GM23248 (cell line): ENCODE data around the gene TIRAP. TPM values are rescaled to one million over a fixed set of nuclear protein-coding genes. Genes with fewer than 3 reads are reported as not detected.
A peak's percentile ranks its signal among the peaks of the same experiment; 100 is the strongest.

Experiments
- DNase-seq: peaks from one replicate; pipeline ENCODE4 v3.0.0-alpha.2; 2015
- H2AFZ ChIP-seq: fragments of 200-600 bp; sonication (generic); 2 replicates; pipeline ENCODE4 v1.6.1; 2016; ENCODE audit warnings: antibody characterized with exemption
- H3F3A ChIP-seq: fragments of 200-600 bp; sonication (generic); 2 replicates; pipeline ENCODE4 v1.6.1; 2016; ENCODE audit warnings: mild to moderate bottlenecking, antibody characterized with exemption, mixed run types; ENCODE audit not compliant: insufficient read depth
- H3K27ac ChIP-seq: fragments of 200-600 bp; sonication (generic); 2 replicates; pipeline ENCODE4 v1.5.1; 2016; ENCODE audit warnings: mild to moderate bottlenecking
- H3K27me3 ChIP-seq: fragments of 200-600 bp; sonication (generic); replicated peaks from 2 replicates; pipeline ENCODE4 v1.6.1; 2016; ENCODE audit warnings: mild to moderate bottlenecking; ENCODE audit not compliant: insufficient read depth
- H3K36me3 ChIP-seq: fragments of 200-600 bp; sonication (generic); 2 replicates; pipeline ENCODE4 v1.6.1; 2016; ENCODE audit warnings: low read depth, mild to moderate bottlenecking
- H3K4me1 ChIP-seq: fragments of 200-600 bp; sonication (generic); 2 replicates; pipeline ENCODE4 v1.6.1; 2016; ENCODE audit warnings: mild to moderate bottlenecking; ENCODE audit not compliant: insufficient read depth
- H3K4me2 ChIP-seq: fragments of 200-600 bp; sonication (generic); one replicate; pipeline ENCODE4 v1.6.1; 2016; ENCODE audit warnings: mild to moderate bottlenecking; ENCODE audit not compliant: unreplicated experiment
- H3K4me3 ChIP-seq: fragments of 200-600 bp; sonication (generic); 2 replicates; pipeline ENCODE4 v1.5.1; 2016; ENCODE audit warnings: mild to moderate bottlenecking
- H3K79me2 ChIP-seq: fragments of 200-600 bp; sonication (generic); 2 replicates; pipeline ENCODE4 v1.6.1; 2016; ENCODE audit warnings: mild to moderate bottlenecking; ENCODE audit not compliant: insufficient read depth
- H3K9ac ChIP-seq: fragments of 200-600 bp; sonication (generic); 2 replicates; pipeline ENCODE4 v1.6.1; 2016; ENCODE audit warnings: mild to moderate bottlenecking
- H3K9me2 ChIP-seq: fragments of 200-600 bp; sonication (generic); 2 replicates; pipeline ENCODE4 v1.6.1; 2016; ENCODE audit warnings: mixed run types, mild to moderate bottlenecking, moderate library complexity; ENCODE audit not compliant: insufficient read depth
- H3K9me3 ChIP-seq: fragments of 200-600 bp; sonication (generic); one replicate; pipeline ENCODE4 v1.6.1; 2017; ENCODE audit warnings: low read depth
- H4K20me1 ChIP-seq: fragments of 200-600 bp; sonication (generic); 2 replicates; pipeline ENCODE4 v1.6.0; 2016; ENCODE audit not compliant: insufficient read depth
- EZH2 ChIP-seq: fragments of 200-600 bp; sonication (generic); IDR thresholded peaks from 2 replicates; pipeline ENCODE4 v1.6.1; 2018; ENCODE audit warnings: antibody characterized with exemption, mild to moderate bottlenecking; ENCODE audit not compliant: insufficient read depth, poor library complexity, severe bottlenecking
- EZH2phosphoT487 ChIP-seq: fragments of 200-600 bp; sonication (generic); IDR thresholded peaks from 2 replicates; pipeline ENCODE4 v1.6.1; 2018; ENCODE audit warnings: antibody characterized with exemption, moderate library complexity, mild to moderate bottlenecking, low read depth; ENCODE audit not compliant: insufficient read depth
- WGBS, 2 experiments: methylation state at CpG; one replicate each; pipeline ENCODE4 v1.1.6; 2015 to 2017; ENCODE audit warnings: low lambda C conversion rate in 2 of 2, low coverage in 1 of 2; ENCODE audit errors: missing lambda C conversion rate in 2 of 2; 5-methylcytosine and 5-hydroxymethylcytosine counted together
- in situ Hi-C: fragments of 300-500 bp; cut with MboI; formaldehyde crosslinking; loops from 2 replicates; pipeline ENCODE4 v1.15.0; 2020
- polyA plus RNA-seq: library from polyadenylated mRNA; unstranded; fragments of >200 nt; fragmentation: Nextera tagmentation; extraction: Ambion mirVana; gene quantifications from 2 replicates; pipeline ENCODE4 v1.2.1, GENCODE V29; 2016
- total RNA-seq: library from RNA; depleted of rRNA; stranded (reverse); fragments of >200 nt; shearing (Covaris generic); gene quantifications from 2 replicates; pipeline ENCODE4 v1.2.3, GENCODE V29; 2014

The TIRAP gene
- total and polyA plus RNA-seq, 2 experiments from 2014 or later: 2.8 to 3.8 TPM

DNA sequence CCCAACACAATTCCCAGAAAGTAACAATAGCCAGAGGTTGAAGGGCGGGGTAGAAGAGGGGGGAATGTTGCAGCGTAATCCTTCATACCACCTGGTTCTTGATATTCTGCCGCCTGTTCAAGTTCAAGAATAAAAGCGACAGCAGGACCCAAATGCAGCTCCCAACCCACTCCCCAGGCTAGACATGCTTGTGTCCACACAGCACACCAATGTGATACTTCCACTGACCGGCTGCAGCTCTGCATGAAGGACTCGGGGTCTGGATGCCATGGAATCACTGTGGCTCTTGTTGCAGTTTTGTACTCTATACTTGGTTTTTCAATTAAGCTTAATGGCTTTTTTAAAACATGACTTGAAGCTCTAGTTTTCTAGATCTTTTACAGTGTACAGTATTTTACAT, 20.7 kb upstream of the TIRAP start:
- H3K36me3 ChIP-seq: peaks cover 65% of the 10 kb centered on the region
- H4K20me1 ChIP-seq: no peaks in the 10 kb centered on the region; the same call in 1 of the 2 replicates

DNA sequence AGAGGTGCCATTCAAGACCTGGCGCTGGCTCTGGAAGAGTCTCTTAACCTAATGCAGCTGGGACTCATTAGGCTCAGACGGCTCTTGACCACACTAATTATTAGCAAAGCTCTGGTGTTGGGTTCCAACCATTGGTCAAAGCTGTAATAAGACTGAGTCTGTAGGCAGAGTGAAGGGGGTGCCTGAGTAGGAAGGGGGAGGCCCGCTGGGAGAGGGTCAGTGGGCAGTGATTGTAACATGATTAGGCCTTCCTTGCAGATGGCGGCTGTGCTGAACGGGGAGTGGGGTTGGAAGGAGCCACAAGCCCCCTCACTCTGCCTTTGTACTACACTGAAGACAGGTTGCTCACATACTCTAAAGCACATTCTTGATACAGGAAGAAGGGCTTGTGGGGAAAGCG, 19.4 kb upstream of the TIRAP start:
- Histone ChIP-seq H3K27me3 (no peaks in the 10 kb centered on the region), H4K20me1 (no peaks in the 10 kb centered on the region; the same call in 1 of the 2 replicates)
- WGBS, 2 experiments: 84 to 86% methylated on average over 6 of the region's 6 CpGs

More for the DNA sequence above, 20.7 kb upstream of the TIRAP start:
- peaks cover 17% of the 10 kb centered on the region for H3K79me2 ChIP-seq
- 98% methylated on average over 6 of the region's 6 CpGs for WGBS, 2 experiments
- H3K9me2 ChIP-seq: no peaks in the 10 kb centered on the region
- in situ Hi-C loops: no loop called here
- H3K4me1 ChIP-seq: peaks cover 13% of the 10 kb centered on the region
- H2AFZ ChIP-seq: no peak overlapping the region
- H3F3A ChIP-seq: peaks cover 38% of the 10 kb centered on the region
- H3K27me3 ChIP-seq: no peaks in the 10 kb centered on the region
- H3K9ac ChIP-seq: no peak overlapping the region
- H3K27ac ChIP-seq: no peak overlapping the region
- no peak for TF ChIP-seq EZH2
- no peak for TF ChIP-seq EZH2phosphoT487
- DNase-seq: no peak
- H3K4me2 ChIP-seq: no peak overlapping the region
- no peak overlapping the region for H3K4me3 ChIP-seq
- H3K9me3 ChIP-seq: no peaks in the 10 kb centered on the region

DNA sequence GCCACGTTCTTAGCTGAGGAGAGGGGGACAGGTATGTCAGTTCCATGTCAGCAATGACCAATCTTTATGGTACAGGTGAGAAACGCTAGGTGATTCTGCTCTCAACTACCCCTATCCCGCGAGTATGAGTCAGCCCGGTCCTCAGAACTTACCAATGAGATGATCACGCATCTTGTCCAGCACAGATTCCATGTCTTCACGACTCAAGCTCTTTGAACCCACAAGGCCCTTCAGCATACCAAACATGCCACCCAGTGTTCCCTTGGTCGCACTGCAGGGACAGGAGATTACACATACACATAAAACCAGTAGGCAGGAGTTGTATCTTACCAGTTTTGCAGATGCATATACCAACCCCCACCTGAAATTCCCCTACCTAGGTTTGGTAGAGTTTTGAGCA, 17.1 kb upstream of the TIRAP start:
- no peak for TF ChIP-seq EZH2
- no peak for TF ChIP-seq EZH2phosphoT487
- Histone ChIP-seq H3K27me3 (no peaks in the 10 kb centered on the region), H3K9ac (no peak overlapping the region), H4K20me1 (no peaks in the 10 kb centered on the region; the same call in 1 of the 2 replicates), H3K4me1 (peaks cover 7% of the 10 kb centered on the region), H3K79me2 (peaks cover 48% of the 10 kb centered on the region), H3K4me2 (no peak overlapping the region), H3K9me2 (no peaks in the 10 kb centered on the region), H3K9me3 (no peaks in the 10 kb centered on the region), H3K27ac (no peak overlapping the region), H3K4me3 (no peak overlapping the region), H3F3A (peaks cover 9% of the 10 kb centered on the region; the same call in 1 of the 2 replicates), H2AFZ (no peak overlapping the region), H3K36me3 (peaks cover 61% of the 10 kb centered on the region)
- in situ Hi-C loops: no loop called here
- 84 to 90% methylated on average over 8 of the region's 8 CpGs for WGBS, 2 experiments
- peak; percentile 30 for DNase-seq

More for the DNA sequence above, 19.4 kb upstream of the TIRAP start:
- no peak overlapping the region for H3K9ac ChIP-seq
- no peak overlapping the region for H3K4me2 ChIP-seq
- peaks cover 30% of the 10 kb centered on the region for H3K79me2 ChIP-seq
- H3K9me2 ChIP-seq: no peaks in the 10 kb centered on the region
- in situ Hi-C loops: no loop called here
- H3F3A ChIP-seq: peaks cover 25% of the 10 kb centered on the region
- no peak overlapping the region for H2AFZ ChIP-seq
- H3K9me3 ChIP-seq: no peaks in the 10 kb centered on the region
- no peak overlapping the region for H3K4me3 ChIP-seq
- H3K36me3 ChIP-seq: peaks cover 68% of the 10 kb centered on the region
- TF ChIP-seq EZH2phosphoT487 (no peak), EZH2 (no peak)
- peaks cover 7% of the 10 kb centered on the region for H3K4me1 ChIP-seq
- no peak for DNase-seq
- no peak overlapping the region for H3K27ac ChIP-seq

DNA sequence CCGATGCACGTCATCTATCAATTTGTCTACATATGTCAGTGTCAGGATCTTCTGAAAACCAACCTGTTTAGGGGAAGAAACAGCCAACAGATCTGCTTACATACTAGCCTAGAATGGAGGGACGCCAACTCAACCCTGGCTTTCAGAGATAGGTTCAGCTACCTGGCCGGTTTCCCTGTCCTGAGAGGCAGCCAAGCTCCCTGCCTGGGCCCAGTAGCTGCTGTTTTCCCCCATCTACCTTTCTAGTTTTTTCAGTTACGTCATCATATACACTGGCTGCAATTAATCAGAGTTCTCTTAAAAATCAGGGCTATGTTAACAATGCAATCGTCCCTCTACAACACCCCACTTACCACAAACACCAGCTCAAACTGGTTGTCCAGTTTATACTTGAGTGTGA, 15.2 kb upstream of the TIRAP start:
- no peak for DNase-seq
- Histone ChIP-seq H3K4me2 (peak overlapping the region; percentile 88), H3K4me3 (peak overlapping the region; percentile 91), H2AFZ (no peak overlapping the region), H3K79me2 (peaks cover 52% of the 10 kb centered on the region), H3K4me1 (peaks cover 7% of the 10 kb centered on the region), H3F3A (no peaks in the 10 kb centered on the region), H3K9me2 (no peaks in the 10 kb centered on the region), H3K36me3 (peaks cover 44% of the 10 kb centered on the region), H4K20me1 (no peaks in the 10 kb centered on the region; the same call in 1 of the 2 replicates), H3K9me3 (no peaks in the 10 kb centered on the region), H3K9ac (peak overlapping the region; percentile 98), H3K27me3 (no peaks in the 10 kb centered on the region), H3K27ac (peak overlapping the region; percentile 82)
- TF ChIP-seq EZH2phosphoT487 (no peak), EZH2 (no peak)
- in situ Hi-C loops: no loop called here
- 53 to 56% methylated on average over 6 of the region's 6 CpGs for WGBS, 2 experiments
